22Rv1 (cell line): ENCODE measurements around the gene MYLK.

ENCODE experiments used
- CTCF ChIP-seq: fragments of 450-650 bp; IDR thresholded peaks from 2 replicates; pipeline ENCODE4 v1.5.1; 2017; ENCODE audit warnings: mild to moderate bottlenecking
- ZFX ChIP-seq: fragments of 450-650 bp; IDR thresholded peaks from 2 replicates; pipeline ENCODE4 v1.6.1; 2017; ENCODE audit warnings: antibody characterized with exemption, borderline replicate concordance

- no peak for TF ChIP-seq CTCF
- TF ChIP-seq ZFX, result no peak
These were observed 6.2 kb downstream of the MYLK start for GRCh38 chr3:123877965-123878364.
